Right ventricle myocardium inferior (tissue), 1 donor: Measurements from ENCODE around the gene CSTPP1. TPM values are rescaled to one million over a fixed set of nuclear protein-coding genes. Genes with fewer than 3 reads are reported as not detected.

ENCODE experiments used
- ATAC-seq: fragments of 200-7000 bp; cut with Tn5 transposase; one replicate; pipeline ENCODE4 v1.9.1; 2020; ENCODE audit warnings: mild to moderate bottlenecking, moderate library complexity
- DNase-seq: peaks from one replicate; pipeline ENCODE4 v3.0.0; 2021; ENCODE audit errors: missing footprints
- intact Hi-C: fragments of 100-400 bp; cut with DNase I; formaldehyde crosslinking; loops from one replicate; pipeline ENCODE4 v1.11.0; 2022
- long read RNA-seq: library from polyadenylated mRNA; unstranded; transcript quantifications from one replicate; pipeline ENCODE4 v2.0.0, GENCODE V29; 2021
- total RNA-seq: library from RNA; stranded (reverse); fragmentation: NEBNext Ultra II Directional; extraction: Animal tissue kit (Norgen Biotek cat#: 25700); gene quantifications from one replicate; pipeline ENCODE4 v1.2.1, GENCODE V29; 2021
- donor health status: DM: no; HTN: yes; CAD: no; lungs with severe emphysema.

The CSTPP1 gene, protein sequence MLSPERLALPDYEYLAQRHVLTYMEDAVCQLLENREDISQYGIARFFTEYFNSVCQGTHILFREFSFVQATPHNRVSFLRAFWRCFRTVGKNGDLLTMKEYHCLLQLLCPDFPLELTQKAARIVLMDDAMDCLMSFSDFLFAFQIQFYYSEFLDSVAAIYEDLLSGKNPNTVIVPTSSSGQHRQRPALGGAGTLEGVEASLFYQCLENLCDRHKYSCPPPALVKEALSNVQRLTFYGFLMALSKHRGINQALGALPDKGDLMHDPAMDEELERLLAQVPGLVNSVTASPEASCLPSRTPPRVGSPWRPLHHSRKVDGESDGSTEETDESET
- total RNA-seq: 11.0 TPM
- long read RNA-seq, transcript C11orf49-201 (9 exons, 1,645 nt): major isoform, 9 of 10 reads
- long read RNA-seq, partial matches to known transcripts: 0 of 10 reads
- long read RNA-seq, other reads (novel, unspliced or antisense): 0 of 10 reads

DNA sequence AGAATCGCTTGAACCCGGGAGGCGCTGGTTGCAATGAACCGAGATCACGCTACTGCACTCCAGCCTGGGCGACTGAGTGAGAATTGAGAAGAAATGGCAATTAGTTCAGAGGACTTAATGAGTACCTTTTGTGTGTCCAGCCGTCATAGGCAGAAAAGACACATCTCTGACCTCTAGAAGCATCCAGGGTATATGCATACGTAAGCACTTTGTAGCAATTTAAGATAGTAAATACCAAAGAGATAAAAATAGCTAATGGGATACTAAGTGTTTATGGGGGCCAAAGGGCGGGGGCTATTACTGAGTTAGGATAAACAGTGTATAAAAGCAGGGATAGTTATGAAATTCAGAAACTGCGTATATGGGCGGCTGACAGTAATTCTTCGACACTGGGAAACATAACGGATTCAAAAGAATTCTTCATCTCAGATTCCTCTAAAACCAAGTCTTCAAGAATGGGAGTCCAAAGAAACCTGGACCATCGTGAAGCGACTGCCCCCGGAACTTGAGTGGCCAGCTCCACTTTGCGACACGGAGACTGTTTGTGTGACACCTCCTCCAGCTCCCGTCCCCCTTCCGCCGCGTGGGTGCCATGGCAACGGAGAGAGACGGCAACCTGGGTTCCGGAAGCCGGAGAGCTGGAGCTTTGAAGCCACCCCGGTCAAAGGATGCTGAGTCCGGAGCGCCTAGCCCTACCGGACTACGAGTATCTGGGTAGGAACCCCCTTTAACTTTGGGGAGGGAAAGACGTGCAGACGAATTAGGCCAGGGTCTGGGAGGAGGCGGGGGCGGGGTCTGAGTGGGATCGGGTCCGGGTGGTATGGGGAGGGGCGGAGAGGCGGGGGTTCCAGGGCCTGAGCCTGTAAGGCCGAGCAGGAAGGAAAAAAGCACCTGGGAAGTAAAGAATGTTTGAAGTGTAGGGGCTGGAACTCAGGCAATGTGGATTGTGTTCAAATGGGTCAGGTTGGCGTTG is at the start of gene CSTPP1:
CSTPP1 (plus strand) TSS at position 624 of the 973 bp plus-strand sequence; CDS start at position 669, 45 bp downstream.
- ATAC-seq (peak; percentile 95), DNase-seq (peak; percentile 96)
- intact Hi-C loops: loop anchor here (5.0 kb wide), 1 partner anchor 211 kb away; no protein-coding TSS in a partner anchor

DNA sequence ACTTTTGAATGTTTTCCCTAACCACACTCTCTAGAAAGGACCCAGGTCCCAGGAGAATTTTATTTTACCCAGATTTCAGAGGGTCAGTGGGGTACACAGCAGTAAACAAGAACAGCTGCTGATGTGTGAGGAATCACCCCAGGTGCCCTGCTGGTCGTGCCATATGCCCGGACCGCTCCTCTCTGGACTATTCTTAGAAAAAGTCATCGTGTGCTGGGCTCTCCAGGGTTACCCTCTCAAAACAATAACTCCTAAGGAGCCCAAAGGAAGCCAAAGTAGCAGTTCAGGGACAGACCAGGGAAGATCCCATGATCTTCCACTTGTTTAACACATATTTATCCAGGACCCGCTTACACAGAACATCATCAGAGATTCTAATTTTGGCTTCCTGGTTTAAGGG is 47.9 kb upstream of the CSTPP1 start:
- ATAC-seq (no peak), DNase-seq (no peak)
- intact Hi-C loops: loop anchor here (1.0 kb wide), 1 partner anchor 265 kb away; no protein-coding TSS in a partner anchor

DNA sequence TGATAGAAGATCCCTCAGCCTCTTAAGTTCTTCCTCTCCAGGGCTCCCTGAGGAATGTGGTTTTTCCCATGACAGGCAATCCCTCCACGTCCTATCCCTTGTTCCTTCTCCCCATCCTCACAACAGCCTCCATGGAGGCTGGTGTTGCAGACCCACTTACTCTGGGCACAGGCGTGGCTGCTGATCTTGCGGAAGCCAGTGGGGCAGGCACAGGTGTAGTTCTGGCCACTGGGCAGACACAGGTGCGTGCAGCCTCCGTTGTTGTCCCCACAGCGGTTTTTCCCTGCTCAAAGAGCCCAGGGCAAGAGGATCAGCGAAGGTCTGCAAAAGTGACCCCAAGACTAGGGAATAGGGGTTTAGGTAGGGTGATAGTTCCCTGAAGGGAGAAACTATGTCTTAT is 47.3 kb upstream of the CSTPP1 start:
- no peak for ATAC-seq
- intact Hi-C loops: loop anchor here (1.0 kb wide), 1 partner anchor 264 kb away; no protein-coding TSS in a partner anchor
- DNase-seq: no peak

DNA sequence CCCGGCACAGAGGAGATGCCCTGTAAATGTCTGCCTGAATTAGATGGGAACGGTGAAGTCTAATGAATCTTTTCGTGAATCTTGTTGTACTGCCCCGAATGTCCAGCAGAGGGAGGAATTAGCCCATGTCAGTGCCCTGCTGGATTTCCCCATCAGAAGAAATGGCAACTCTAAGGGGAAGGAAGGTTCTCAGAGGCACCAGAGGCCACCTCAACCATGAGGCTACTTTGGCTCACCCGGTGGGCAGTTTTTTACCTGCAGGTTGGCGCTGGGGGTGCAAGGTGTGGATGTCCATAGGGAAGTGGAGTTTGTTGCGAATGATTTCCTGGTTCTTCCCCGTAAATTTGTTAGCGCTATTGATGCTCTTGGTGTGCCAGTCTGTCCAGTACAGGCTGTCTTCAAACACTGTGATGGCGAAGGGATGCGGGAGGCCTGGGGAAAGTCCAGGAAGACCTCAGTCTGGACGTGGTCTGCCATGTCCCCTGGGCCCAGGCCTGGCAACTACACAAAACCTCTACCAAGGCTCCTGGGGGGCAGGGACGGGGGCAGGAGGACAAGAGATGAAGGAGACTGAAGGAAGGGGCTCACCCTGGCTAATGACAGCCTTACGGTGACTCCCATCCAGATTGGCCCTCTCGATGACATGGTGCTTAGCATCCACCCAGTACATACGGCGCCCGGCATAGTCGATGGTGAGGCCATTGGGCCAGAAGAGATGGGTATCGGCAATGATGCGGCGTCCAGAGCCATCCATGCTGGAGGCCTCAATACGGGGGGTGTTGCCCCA is 46.7 kb upstream of the CSTPP1 start:
- DNase-seq: no peak
- intact Hi-C loops: loop anchor here (1.0 to 5.0 kb wide), 2 partner anchors 263 to 467 kb away; no protein-coding TSS in a partner anchor
- peak; percentile 83 for ATAC-seq

DNA sequence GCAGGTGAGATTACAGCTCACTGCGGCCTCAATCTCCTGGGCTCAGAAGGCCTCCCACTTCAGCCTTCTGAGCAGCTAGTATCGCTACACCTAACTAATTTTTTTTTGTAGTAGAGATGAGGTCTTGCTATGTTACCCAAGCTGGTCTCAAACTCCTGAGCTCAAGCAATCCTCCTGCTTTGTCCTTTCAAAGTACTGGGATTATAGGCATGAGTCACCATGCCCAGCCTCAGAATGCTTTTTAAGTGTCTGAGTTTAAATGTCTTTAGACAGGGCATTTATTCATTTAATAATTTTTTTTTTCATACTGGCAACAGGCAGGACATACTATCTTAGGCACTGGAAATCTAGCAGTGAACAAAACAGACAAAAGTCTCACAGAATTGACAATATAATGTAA is 45.9 kb upstream of the CSTPP1 start:
- ATAC-seq (no peak), DNase-seq (no peak)
- intact Hi-C loops: loop anchor here (5.0 kb wide), 1 partner anchor 467 kb away; no protein-coding TSS in a partner anchor

DNA sequence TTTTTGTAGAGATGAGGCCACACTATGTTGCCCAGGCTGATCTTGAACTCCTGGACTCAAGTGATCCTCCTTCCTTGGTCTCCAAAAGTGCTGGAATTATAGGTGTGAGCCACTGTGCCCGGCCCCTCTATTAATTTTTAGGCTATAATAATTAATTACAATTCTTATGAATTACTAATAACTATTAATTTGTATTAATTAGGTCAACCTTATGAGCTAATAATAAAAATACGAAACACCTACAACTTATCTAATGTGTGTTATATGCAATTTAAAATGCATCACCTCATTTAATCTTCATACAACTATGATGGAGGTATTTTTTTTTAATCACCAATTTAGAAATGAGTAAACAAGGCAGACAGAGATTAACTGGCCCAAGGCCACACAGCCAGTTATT is 44.5 kb upstream of the CSTPP1 start:
- DNase-seq (no peak), ATAC-seq (no peak)
- intact Hi-C loops: loop anchor here (5.0 kb wide), 1 partner anchor 465 kb away; no protein-coding TSS in a partner anchor

DNA sequence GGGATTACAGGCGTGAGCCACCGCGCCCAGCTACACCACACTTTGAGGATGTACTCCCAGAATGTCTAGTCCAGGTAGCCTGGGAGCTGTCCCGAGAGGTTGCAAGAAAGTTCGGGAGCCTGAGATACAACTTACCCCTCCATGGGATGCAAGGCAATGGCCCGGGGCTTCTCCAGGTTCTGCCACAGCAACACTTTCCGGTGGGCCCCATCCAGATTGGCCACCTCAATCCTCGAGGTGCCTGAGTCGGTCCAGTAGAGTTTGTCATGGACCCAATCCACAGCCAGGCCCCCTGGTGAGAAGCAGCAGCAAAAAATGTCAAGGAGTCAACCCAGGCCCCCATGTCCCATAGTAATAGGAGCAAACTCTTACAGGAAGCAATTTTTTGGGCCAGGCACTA is 43.7 kb upstream of the CSTPP1 start:
- ATAC-seq (no peak), DNase-seq (no peak)
- intact Hi-C loops: loop anchor here (5.0 kb wide), 1 partner anchor 464 kb away; no protein-coding TSS in a partner anchor

DNA sequence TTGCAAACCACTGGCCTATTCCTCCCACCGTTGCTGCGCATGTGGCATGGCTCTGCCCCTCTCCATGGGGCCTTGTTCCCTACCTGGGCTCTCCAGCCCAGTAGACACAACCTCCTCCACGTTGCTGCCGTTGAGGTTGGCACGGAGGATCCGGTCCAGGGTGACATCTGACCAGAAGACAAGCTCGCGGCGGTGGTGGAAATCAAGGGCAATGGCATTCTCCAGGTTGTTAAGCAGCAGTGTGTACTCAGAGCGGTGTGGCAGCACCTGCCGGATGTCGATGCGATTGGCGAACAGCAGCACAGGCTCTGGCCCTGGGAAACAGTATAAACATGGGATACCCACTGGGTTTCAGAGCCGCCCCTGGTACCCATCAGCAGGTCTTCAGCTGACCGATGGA is 42.1 kb upstream of the CSTPP1 start:
- ATAC-seq (no peak), DNase-seq (no peak)
- intact Hi-C loops: loop anchor here (5.0 kb wide), 1 partner anchor 463 kb away; no protein-coding TSS in a partner anchor

DNA sequence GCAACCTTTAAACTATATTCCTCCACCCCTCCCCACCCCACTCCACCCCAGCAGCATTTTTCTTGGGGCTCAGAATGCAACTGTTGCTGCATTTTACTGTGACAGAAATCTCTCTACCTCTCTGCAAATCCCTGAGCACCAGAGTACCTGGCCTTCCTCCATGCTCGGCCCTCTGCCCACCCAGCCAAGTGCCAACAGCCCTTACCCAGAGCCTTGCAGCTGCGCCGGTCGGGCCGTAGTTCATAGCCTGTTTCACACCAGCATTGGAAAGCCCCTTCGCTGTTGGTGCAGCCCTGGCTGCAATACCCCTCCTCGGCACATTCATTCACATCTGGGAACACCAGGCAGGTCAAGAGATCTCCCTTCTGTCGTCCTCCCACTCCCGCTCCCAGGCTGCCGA is 41.6 kb upstream of the CSTPP1 start:
- intact Hi-C loops: loop anchor here (5.0 kb wide), 1 partner anchor 462 kb away; no protein-coding TSS in a partner anchor
- DNase-seq (no peak), ATAC-seq (no peak)

DNA sequence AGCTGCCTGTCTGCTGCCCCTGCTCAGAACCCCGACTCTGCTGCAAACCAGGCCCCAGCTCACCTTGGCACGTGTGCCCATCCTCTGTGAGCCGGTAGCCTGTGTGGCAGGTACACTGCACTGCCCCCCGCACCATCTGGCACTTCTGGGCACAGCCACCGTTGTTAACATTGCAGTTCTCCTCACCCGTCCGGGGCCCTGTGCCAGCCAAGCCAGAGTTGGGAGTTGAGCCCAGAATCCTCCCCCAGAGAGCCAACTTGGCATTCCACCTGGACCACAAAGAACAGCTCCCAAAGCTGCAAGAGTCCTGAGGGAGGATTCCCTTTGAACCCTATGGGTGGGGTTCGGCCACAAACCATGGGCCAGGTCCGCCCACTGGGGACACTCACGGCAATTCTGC is 40.7 kb upstream of the CSTPP1 start:
- intact Hi-C loops: loop anchor here (2.0 kb wide), 1 partner anchor 23 kb away; the partner anchor contains the start of gene LRP4
- peak; percentile 85 for DNase-seq
- ATAC-seq: peak; percentile 91

DNA sequence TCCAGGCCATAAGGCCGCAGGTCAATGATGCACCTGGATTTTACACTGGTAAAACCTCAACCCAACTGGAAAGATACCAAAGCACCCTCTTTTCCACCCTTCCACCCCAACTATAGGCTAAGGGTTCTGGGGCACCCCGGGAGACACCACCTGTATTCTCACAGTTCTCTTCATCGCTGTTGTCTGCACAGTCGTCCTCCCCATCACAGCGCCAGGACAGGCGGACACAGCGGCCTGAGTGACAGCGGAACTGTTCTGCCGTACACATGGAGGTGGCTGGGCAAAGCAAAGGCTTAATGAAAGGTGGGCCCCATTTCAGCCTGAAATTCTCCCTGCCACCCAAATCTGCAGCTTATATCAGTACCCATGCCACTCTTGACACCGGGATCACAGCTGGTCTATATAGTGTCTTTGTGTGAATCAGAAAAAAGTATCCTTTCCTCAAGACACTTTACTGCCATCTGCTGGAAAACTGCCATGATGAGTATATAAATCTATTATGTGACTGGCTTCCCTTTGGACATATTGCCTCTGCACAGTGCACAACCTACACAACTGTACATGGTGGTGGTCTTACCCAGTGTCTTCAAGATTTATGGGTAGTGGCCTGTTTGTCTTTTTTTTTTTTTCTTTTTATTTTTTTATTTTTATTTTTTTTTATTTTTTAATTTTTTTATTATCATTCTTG is 39.7 kb upstream of the CSTPP1 start:
- DNase-seq (no peak), ATAC-seq (no peak)
- intact Hi-C loops: loop anchor here (2.0 kb wide), 1 partner anchor 22 kb away; the partner anchor contains the start of gene LRP4

DNA sequence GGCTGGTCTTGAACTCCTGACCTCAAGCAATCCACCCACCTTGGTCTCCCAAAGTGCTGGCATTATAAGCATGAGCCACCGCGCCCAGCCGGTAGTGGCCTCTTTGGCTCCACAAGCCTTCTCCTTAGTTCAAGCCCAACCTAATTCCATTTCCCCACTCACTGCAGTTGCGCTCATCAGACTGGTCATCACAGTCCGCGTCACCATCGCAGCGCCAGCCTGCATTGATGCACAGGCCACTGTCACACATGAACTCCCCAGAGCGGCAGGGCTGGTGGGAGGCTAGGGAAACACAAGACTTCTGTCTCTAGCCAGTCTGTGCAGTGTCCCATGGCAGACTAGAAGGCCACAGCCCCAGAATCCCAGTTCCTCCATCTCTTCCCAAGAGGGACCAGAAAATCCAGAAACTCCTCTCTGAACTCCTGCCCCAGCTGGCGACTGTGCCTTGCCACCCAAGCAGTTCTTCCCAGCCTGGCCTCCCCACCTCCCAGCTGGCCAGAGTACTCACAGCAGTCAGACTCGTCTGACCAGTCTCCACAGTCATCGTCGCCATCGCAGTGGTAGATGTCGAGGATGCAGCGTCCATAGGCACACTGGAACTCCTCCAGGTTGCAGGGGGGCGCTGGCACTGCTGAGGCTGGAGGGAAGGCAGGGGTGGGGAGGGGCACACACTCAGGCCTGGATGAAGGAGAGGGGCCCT is 38.0 kb upstream of the CSTPP1 start:
- DNase-seq: no peak
- ATAC-seq: no peak
- intact Hi-C loops: no loop called here

DNA sequence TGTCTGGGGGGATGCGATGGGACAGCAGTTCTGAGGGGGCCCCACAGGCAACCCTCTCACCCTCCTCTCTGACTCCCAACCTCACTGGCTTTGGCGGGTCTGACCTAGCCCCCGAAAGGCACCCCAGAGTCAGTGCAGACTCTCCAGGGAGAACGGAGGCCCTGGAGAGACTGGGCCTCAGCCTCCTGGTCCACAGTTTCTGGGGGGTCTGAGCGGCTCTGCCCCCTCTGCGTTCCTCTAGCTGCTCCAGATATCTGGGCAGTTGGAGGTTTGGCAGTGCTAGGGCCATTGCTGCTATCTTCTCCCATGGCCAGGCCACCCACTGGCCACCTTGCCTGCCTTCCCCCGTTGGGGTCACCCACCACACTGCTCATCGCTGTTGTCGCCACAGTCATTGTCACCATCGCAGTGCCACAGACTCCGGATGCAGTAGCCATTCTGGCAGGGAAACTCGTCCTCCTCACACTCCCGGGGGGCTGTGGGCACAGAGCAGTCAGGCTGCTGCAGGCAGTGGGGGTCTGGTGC is 37.0 kb upstream of the CSTPP1 start:
- intact Hi-C loops: no loop called here
- ATAC-seq: no peak
- no peak for DNase-seq

DNA sequence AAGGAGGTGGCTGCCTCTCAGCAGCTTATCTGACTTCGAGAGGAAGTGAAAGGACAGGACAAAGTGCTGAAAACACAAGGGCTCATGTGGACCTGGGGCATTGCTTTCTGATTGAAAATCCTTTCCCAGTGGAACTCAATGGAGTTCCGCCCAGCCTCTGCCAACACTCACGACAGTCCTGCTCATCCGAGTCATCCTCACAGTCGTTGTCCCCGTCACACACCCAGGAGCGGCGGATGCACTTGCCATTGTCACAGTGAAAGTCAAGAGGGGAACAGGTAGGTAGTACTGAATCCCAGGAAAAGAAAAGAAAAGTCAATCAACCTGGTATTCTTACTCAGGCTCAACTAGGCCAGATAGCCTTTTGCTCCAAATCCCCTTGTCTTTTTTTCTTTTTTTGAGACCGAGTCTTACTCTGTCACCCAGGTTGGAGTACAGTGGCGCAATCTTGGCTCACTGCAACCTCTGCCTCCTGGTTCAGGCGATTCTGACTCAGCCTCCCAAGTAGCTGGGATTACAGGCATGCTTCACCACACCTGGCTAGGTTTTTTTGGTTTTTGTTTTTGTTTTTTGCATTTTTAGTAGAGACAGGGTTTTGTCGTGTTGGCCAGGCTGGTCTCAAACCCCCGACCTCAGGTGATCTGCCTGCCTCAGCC is 36.3 kb upstream of the CSTPP1 start:
- no peak for ATAC-seq
- intact Hi-C loops: no loop called here
- no peak for DNase-seq

DNA sequence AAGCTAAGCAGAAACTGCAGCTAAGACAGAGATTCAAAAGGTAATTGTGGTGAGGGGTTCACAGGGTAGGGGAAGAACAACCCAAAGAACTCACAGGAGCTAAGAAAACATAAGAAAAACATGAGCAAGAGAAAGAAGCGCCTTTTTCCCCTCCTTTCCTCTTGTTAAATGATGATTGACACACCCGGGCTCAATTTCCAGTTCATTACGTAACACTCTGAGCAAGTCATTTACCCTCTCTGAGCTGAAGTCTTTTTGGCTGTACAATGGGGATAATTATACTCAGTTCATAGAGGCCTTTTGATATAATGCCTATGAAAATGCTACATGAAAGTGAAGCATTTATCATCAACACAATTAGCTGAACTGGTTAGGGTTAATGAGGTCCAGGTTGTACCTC is 35.4 kb upstream of the CSTPP1 start:
- DNase-seq (no peak), ATAC-seq (no peak)
- intact Hi-C loops: no loop called here

DNA sequence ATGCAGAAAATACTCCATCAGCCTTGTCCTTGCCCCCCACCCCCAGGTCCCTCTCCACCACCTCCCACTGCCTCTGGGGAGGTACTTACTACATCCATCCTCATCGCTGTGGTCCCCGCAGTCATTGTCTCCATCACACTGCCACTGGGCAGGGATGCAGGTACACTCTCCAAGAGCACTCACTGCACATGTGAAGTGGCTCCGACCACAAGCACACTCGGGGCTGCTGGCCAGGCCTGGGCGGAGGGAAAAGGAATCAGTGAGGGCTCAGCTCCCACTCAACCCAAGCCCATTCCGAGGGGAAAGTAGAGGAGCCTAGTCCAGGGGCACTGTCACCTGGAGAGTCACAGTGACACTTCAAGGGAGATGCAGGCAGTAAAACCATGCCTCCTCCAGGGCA is 33.9 kb upstream of the CSTPP1 start:
- intact Hi-C loops: no loop called here
- ATAC-seq: no peak
- no peak for DNase-seq
